Fibroblast of lung (primary cell): ENCODE data around the gene RASSF5.

Experiments used
- EZH2 ChIP-seq: IDR thresholded peaks from 2 replicates; pipeline ENCODE4 v1.5.1; 2012; ENCODE audit warnings: low read length, control low read depth, mild to moderate bottlenecking; ENCODE audit errors: missing control alignments
- TF ChIP-seq, protein P1 (sequence below), 2 donors: IDR thresholded peaks in 1 of 2; conservative IDR thresholded peaks in 1 of 2; 1 replicate in 1 of 2; 2 replicates in 1 of 2; pipeline ENCODE4 v1.5.1; 2011 to 2012; ENCODE audit warnings: low read length in 2 of 2, control low read depth in 1 of 2, inconsistent platforms in 1 of 2, low read depth in 1 of 2, mild to moderate bottlenecking in 1 of 2

- TF ChIP-seq EZH2, result no peak
- TF ChIP-seq, protein P1, sequence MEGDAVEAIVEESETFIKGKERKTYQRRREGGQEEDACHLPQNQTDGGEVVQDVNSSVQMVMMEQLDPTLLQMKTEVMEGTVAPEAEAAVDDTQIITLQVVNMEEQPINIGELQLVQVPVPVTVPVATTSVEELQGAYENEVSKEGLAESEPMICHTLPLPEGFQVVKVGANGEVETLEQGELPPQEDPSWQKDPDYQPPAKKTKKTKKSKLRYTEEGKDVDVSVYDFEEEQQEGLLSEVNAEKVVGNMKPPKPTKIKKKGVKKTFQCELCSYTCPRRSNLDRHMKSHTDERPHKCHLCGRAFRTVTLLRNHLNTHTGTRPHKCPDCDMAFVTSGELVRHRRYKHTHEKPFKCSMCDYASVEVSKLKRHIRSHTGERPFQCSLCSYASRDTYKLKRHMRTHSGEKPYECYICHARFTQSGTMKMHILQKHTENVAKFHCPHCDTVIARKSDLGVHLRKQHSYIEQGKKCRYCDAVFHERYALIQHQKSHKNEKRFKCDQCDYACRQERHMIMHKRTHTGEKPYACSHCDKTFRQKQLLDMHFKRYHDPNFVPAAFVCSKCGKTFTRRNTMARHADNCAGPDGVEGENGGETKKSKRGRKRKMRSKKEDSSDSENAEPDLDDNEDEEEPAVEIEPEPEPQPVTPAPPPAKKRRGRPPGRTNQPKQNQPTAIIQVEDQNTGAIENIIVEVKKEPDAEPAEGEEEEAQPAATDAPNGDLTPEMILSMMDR (conservative IDR thresholded peaks at IDR 0.05 in 1 of 2, IDR thresholded peaks at IDR 0.05 in 1 of 2; ENCODE audit: low read depth in 1 of 2, low read length in 2 of 2), result no peak
Measured at GRCh38 chr1:206484901-206485300, 22.4 kb upstream of the RASSF5 start.
